ENCODE data around the gene JARID2.
A peak's percentile ranks its signal among the peaks of the same experiment; 100 is the strongest.

The JARID2 gene

DNA sequence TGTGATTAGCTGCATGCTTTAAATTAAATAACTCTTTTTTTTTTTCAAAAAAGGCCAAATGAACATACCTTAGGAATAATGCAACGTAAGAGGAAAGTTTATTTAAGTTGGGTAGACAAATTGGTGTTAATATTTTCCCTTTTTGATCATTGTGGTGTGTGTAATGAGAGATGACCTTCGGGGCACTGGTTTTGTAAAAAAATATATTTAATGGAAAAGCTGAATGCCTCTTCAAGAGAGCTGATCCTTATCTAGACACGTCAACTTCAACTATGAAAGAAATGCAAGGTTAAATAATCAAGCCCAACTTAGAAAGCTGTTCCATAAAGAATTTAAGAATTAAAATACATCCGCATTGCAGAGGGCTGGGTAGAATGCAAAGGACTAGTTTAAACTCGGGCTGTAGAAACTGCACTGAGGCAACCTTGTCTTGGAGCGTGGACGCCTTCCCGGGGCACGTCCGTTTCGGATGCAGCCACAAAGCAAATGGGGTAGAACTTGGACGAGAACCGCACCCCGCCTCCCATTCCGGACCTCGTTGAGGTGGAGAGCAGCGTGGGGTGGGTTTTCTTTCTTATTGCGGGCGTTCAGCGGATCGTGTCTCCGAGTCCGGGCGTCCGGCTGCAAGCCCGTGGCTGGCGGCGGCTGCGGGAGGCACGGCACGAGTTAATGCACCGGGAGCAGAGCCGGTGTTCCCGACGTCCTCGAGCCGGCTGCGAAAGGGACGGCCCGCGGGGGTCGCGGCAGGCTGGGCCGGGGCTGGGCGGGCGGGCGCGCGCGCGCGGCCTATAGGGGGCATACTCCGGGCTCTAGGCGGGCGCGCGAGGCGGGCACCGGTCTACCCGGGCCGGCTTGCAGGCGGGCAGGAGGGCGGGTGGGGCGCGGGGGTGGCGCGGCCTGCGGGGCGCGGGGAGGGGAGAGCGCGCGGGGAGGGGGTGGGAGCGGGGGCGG, 1.9 kb downstream of the JARID2 start:
- peak; percentile 66 for DNase-seq (ENCODE audit: low spot score)

DNA sequence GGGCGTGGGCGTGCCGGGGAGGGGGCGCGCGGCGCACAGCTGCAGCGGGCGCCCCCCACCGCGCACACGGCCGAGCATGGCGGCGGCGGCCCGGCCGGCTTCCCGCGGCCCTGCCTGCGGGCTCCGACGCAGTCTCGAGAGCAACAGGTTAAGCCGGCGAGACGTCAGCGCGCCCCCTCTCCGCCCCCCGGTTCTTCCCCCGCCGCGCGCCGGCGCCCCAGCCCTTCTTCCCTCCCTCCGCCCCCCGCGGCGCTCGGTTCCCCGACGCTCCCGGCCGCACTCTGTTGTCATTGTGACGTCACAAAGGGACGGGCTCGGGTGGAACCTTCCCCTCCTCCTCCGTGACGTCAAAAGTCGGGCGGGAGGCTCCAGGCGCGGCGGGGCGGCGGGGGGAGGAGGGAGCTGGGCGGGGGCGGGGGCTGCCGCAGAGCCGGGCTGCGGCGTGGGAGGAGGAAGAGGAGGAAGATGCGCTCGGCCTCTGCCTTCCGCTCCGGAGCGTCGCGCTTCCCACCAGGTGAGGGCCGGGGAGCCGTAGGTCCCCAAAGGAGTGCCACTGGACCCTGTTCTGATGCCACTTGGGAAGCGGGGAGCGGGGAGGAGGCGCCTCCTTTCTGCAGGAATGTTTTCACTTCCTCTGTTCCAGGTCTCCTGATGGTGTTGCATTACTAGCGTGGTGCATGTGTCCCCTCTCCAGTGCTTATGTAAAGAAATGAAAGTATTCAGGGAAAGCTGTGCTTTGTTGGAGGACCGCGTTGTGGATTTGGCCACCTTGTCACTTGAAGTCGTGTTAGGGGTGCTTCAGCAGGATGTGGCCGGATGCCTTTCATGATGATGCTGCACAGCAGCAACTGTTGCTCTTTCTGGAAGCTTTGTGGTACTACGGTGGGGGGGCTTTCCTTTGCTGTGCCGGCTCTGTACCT, 2.8 kb downstream of the JARID2 start:
- peak; percentile 93 for DNase-seq (ENCODE audit: low spot score)

DNA sequence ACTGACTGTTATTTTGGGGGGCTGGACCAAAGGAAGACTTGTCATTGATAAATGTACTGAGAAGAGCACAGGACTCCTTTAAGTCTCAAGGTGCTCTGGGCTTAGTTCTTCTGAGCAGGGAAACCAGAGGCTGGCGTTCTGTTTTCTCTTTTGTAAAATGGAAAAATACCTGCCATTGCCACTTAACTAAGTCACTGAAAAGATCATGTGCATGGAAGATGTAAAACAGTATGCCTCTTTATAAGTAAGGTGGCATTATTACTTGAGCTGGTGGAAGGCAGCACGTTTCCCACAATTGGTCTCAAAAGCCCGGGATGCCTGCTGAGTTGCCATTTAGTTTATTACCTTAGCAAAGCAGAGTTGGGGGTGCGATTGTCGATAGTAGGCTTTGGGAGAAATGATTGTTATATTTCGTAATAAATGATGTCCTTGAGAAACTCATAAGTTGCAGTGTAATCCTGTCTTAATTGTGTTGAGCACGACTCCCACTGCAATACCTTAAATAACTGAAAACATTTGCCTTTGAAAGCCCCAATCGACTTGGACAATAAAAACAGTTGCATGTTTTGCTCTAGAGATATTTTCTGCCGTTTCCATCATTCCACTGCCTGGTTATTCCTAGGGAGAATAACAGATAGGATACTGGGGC, 3.6 kb downstream of the JARID2 start:
- DNase-seq (ENCODE audit: low spot score), result no peak

DNA sequence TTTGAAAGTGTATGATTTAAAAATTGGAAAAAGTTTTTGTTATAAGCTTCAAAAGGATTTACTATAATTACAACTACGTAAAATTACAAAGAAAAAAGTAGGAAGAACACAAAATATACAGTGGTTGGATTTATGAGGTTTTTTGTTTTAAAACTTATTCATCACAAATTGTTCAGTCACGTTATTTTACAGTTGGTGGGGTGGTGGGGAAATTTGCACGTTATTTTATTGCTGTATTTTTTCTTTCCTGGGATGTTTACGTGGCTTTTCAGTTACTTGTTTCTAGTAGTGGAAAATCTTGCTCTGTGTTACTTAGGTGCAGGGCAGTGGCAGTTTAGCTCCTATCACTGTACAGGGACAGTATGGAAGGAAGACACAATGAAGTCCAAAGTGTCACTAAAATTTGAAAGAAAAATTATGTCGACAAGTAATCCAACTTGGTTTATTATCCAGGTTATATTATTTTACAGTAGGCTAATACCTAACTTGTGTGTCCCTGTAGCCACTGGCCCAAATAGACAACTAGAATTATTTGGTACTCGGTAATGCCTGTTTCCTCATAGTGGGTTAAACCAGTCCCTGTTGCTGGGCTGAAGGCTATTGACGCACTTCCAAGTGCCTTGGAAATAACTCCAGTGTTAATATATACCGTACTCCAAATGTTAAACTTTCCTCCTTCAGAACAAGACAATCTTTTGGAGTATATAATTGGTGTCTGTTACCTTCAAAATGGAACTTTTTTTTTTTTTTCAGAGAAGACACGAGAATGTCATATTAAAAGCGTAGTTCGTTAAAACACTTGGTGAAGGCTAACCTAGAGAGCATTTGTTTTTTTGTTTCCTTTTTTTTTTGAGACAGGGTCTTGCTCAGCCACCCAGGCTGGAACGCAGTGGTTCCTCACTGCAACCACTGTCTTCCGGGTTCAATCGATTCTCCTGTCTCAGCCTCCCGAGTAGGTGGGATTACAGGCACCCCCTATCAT, 4.6 kb downstream of the JARID2 start:
- no peak for DNase-seq (ENCODE audit: low spot score)

DNA sequence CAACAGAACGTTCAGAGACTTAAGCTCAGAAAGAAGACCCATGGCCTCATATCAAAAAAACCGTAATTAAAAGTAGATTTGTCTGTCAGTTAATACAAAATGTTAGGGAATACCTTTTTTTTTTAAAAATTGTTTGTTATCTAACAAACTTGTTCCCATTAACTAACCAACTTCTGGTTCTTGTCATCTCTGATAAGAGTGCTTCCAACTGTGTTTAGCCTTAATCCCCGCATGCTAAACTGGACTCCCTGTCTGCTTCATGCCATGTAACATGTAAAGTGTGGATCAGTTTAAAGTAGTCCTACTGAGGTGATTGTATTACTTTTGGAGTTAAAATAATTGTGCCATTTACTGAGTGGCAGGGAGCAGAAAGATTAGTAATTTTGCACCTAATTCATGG, 6.3 kb downstream of the JARID2 start:
- no peak for DNase-seq (ENCODE audit: low spot score)

DNA sequence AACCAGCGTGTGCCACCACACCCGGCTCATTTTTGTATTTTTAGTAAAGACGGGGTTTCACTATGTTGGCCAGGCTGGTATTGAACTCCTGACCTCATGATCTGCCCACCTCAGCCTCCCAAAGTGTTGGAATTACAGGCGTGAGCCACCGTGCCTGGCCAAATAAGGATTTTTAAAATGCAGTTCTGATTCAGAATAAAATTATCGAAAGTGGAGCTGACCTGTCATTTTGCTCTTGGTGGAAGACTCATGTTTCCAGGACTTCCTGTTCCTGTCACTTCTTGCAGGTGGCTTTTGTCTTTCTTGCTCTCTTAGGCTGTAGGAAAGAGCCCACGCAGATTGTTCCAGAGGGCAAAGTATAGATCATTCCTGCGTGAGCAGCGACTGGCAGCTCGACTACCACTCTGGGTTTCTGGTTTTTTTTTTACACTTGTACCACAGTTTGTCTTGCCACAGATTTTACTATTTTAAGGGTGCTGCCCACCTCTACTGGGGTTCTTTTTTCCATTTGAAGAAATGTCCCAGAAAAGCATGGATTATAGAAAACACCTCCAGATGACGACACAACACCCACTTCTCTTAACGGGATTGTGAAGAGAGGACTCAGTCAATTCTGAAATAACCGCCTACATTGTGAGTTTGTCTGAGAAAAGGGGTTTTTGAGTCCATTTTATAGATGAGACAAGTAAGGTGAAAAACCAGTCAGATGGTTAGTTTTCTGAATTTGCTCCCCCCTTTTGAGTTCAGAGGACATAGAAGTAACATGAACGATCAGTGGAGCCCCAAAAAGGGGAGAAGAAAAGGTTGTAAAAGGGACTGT, 7.5 kb downstream of the JARID2 start:
- DNase-seq (ENCODE audit: low spot score), result no peak

DNA sequence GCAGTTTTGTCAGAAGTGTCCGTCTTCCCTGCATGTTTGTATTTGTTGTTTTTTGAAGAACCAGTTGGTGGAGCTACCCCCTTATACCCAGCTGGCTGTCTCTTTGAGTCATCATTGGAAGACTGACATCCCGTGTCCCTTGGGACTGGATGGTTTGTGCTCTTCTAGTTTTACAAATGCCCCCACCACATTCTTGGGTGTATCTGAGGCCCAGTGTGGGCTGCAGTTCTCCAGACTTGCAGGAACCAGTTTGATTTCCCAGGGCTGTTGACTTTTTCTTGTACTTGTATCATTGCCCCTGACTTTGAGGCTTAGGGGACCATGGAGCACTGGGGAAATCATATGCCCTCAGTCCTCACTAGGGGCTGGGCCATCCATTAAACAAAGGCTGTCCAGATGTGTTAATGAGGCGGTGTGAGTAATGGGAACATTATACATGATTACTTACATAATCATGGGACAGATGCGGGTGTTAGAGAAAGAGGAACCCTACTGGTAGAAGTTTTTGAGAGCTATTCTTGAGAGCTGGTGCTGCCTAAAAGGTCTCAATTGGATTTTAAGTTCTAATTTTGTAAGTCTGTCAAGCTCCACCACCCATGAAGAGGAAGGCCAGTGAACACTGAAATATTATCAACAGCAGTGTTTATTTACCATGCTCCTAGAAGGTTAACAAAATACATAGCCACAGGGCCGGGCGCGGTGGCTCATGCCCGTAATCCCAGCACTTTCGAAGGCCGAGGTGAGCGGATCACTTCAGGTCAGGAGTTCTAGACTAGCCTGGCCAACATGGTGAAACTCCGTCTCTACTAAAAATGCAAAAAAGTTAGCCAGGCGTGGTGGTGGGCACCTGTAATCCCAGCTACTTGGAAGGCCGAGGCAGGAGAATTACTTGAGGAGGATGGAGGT, 8.5 kb downstream of the JARID2 start:
- DNase-seq (ENCODE audit: low spot score), result no peak

DNA sequence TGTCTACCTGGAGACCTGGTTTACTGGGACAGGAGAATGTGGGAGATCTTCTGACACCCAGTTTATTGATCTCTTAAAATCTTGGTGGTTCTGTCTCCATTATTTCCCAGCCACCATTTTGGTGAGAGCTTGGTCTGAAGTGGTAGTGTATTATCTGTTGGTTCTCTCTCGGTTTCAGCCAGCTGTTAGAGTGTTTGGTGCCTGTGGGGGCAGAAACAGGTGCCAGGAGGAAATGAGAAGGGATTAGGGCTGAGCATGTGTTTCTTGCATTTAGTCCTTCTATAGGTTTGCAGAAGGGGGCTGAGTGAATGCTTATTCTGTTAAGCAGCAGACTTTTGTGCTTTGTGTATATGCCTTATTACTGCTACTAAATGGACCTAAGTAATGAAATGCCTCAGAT, 9.6 kb downstream of the JARID2 start:
- no peak for DNase-seq (ENCODE audit: low spot score)

DNA sequence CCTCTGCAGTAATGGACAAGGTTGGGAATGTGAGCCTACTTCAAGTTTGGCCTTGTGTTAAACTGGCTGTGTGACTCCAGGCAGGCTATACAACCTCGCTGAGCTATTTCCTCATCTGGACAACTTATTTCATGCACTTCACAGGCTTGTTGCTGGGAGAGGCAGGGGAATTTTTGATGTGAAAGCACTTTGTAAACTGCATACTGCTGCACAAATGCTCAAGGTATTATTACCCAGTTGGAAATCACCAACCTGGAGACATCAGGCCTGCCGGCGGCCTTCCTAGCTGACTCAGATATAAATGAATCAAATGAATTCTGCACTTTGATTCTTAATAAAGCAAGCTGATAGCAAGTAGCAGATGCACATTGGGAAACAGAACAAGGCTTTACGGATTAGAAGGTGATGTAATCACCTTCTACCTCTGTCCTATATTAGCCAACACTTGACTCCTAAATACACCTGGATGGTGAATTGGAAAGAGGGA, 10.1 kb downstream of the JARID2 start:
- DNase-seq (ENCODE audit: low spot score), result no peak

DNA sequence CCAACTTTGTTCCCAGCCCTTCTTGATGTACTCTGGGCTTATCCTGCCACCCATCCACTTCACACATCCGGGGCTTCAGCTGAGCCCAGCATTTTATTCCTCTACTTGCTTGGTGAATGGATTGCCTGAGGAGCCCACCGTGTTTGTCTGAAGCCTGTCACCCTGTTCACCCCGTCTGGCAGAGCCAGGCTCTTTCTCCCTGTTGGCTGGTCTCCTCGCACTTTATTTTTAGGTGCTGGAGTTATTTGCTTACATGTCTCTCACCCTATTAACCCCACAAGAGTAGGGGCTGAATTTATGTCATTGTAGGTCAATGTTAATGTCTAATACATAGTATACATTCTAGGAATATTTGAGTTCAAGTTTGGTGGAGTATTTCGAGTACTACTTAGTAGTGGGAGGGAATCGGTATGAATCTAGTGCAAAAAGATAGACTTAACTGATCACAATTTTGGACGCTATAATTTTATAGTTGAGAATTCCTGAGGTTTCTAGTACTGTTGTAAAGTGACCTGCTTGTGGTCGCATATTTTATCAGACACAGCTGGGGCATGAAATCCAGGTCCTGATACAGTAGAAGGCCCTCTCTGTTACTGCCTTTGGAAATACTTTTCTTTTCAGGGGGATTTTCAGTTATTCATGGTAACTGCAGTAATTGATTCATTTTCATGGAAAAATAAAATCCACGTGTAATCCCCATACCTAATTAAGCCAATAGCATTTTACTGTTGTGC, 10.8 kb downstream of the JARID2 start:
- no peak for DNase-seq (ENCODE audit: low spot score)

DNA sequence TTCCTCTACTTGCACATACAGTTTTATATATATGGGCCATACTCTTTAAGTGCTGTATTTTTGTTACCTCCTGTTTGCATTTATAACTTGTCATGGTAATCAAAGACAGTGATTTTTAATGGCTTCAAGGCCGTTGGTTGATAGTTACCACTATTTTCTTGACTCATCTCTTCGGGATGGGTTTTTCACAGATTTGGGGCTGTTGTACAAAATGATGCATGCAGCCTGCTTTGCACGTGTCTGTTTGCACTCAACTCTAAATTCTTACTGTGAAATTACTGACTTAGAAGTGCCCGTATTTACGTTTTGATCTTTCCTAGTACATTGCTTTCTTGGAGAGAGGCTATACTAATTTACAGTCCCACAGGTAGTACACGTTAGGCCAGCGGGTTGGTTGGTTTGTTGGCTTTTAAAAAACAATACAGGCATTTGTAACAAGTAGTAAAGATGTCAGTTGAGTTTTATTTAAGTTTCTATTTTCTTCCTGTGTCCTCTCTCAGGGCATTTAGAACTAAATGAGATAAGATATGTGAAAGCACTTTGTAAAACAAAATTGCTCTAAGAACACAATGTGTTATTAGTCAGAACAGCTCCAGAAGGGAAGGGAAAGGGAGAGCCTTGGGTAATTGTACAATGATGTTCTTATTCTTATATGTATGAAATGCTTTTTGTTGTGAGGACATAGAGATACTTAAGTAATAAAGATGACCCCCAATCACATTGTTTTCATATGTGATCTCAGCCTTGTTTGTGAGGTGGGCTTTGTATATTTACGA, 11.7 kb downstream of the JARID2 start:
- no peak for DNase-seq (ENCODE audit: low spot score)

DNA sequence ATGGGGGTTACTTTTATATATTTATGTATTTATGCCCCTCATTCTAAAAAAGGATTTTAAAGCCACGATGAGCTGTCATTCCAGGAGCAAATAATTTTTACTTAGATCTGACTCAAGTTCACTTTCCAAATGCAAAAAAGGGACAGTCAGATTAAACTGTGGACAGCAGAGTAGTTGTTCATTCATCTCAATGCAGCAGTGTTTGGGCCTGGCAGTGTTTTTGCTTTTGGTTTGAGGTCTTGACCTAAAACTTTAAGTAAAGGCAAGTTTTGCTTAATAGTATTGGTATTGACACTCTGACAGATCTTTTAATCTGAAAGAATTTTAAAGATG, 13.9 kb downstream of the JARID2 start:
- no peak for DNase-seq (ENCODE audit: low spot score)

DNA sequence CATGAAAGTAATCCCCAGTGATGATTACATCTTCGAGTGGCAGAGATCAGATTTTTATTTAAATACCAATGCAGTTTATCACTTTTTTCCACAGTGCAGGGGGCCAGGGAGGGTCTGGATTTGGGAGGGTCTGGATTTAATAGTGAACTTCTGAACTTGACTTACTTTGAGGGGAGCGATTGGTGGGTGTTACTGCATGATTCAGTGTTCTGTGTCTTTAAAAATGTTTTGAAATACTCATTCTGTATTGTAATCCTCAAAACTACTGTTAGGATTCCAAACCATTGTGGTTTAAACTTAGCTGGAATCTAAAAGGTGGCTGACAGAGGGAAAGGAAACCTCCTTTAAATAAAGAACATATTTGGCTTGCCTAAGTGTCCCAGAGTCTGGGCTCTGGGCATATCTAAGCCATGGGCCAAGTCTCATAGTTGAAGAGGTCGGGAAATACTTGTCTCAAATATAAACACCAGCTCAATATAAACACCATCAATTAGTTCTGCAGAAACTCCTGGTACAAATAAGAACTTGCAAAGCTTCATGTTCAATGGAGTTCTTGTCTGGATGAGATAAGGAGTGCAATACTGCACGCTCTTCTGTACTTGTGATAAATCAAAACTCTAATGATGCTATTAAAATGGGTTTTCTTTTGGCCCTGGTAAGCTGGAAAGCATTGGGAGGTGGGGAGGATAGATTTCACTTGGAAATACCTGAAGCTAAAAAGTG, 14.4 kb downstream of the JARID2 start:
- DNase-seq (ENCODE audit: low spot score), result peak; percentile 46

DNA sequence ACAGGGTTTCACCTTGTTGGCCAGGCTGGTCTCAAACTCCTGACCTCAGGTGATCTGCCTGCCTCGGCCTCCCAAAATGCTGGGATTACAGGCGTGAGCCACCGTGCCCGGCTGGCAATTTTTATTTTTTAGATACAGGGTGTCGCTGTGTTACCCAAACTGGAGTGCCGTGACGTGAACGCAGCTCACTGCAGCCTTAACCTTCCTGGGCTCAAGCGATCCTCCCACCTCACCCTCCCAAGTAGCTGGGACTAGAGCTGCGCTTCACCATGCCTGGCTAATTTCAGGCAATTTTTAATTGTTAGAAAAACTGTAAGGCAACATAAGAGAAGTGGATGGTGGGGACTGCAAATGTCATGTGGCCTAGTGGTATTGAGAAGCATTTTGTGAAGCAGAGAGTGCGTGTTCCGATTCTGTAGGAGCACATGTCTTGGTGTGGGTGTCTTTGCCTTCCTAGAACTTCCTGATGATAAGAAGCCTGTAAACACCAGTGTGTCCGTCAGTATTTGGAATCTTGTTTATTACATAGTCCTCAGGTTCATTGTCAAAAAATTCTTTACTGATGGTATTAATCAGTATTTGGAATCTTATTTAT, 18.0 kb downstream of the JARID2 start:
- DNase-seq (ENCODE audit: low spot score), result no peak

DNA sequence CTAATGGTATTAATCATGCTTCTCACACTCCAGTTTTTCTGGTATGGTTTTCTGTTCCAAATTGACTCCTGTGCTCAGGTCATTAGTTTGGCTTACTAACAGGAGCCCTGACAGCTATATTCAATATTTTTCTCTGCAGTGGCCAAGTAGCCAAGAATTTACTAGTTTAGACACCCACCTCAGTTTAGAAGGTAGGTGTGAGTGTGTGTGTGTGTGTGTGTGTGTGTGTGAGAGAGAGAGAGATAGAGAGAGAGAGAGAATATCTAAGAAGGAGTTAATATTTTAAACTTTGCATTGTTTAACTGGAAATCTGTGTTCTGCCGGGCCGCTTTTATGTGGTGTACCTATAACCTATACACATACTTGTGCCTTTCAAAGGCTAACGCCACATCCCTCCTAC, 18.5 kb downstream of the JARID2 start:
- no peak for DNase-seq (ENCODE audit: low spot score)

DNA sequence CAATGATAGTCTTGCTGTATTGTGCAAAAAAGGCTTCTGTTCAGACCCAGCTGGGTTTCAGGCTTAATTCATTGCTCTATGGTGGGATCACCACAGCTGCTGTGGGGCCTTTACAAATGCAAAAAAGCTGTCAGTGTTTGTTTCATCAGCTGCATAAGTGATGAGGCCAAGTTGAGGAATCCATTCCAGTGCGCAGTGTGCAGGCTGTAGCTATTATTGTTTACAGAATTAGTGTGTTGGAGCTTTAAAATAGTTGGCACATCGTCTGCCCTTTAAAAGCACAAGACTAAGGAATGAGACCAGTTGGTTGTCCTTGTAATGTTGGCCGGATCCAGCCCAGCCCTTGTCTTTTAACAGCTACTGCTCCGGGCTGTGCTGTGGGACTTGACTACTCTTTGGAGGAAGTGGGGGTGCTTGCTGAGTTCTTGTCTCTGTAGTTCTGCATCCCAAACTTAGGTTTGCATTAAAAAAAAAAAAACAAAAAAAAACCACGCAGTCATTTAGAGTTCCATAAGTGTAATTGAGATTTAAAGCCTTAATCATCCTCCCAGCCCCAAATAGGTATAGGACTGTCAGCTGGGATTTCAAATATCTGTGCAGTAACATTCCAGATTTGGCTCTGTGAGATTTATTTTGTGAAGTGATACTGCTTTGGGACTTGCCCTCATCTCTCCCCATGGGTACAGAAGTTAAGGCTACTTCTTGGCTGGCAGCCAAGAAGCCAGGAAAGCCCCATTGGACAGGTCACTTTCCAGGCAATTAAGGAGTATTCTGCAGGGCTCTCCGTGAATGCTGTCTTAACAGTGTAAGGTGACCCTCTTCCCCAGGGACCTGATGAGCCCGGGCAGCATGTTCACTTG, 19.3 kb downstream of the JARID2 start:
- DNase-seq (ENCODE audit: low spot score), result peak; percentile 47

All from AG20443 (cell line).